HG03139 (cell line): ENCODE results near the gene ACTR6.
"Not testable (repeated sequence)": the region's sequence is repeated elsewhere in the genome, so short reads cannot be mapped to it uniquely, and the experiment has no call there.

ENCODE experiments used
- ATAC-seq: cut with Tn5 transposase; IDR thresholded peaks from one replicate; pipeline ENCODE4 v1.9.1; 2021; ENCODE audit not compliant: unreplicated experiment

ACTR6 gene

GRCh38 chr12:100219328-100220109 is 18.9 kb downstream of the ACTR6 start:
- no peak for ATAC-seq

- ATAC-seq = no peak
These were observed 20.9 kb downstream of the ACTR6 start for GRCh38 chr12:100221523-100221922.

DNA sequence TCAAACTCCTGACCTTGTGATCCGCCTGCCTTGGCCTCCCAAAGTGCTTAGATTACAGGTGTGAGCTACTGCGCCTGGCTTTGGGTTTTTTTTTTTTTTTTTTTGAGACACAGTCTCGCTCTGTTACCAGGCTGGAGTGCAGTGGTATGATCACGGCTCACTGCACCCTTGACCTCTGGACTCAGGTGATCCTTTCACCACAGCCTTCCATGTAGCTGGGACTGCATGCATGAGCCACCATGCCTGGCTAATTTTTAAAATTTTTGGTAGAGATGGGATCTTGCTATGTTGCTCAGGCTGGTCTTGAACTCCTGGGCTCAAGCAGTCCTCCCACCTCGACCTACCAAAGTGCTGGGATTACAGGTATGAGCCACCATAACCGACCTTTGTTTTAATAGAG is 21.6 kb downstream of the ACTR6 start:
- ATAC-seq = not testable (repeated sequence)

GRCh38 chr12:100225491-100225890 is 24.9 kb downstream of the ACTR6 start:
- no peak for ATAC-seq

DNA sequence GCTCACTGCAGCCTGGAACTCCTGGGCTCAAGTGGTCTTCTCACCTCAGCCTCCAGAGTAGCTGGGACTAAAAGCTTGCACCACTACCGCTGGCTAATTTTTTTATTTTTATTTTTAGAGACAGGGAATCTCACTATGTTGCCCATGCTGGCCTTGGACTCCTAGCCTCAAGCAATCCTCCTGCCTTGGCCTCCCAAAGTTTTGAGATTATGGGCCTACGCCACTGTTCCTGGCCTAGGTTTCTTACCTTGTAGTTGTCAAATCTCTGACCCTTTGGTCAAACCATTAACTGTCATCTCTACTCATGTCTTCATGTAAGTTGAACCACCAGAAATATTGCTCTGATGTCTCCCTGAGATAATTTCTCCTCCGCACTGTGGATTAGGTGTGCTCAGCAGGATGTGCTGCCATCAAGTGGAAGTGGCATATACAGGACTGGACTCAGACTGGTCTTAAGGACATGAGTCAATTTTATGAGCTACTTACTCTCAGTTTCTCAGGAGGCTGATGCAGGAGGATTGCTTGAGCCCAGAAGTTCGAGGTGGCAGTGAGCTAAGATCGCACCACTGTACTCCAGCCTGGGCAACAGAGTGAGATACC is 28.5 kb downstream of the ACTR6 start:
- ATAC-seq = no peak

DNA sequence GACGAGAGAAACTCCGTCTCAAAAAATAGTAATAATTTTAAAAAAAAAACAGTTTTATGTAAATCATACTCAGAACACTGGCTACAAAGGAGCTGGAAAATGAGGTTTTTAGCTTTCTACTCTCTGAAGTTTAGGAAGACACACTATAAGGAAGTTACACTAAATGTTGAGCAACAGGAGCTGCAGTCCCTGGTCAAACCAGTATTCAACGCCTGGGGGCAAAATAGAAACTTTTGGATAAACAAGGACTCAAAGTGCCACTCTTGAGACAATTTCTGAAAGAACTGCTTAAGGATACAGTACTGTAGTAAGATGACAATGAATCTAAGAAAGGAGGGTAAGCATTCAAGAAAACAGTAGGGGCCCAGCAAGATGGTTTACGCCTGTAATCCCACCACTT is 29.3 kb downstream of the ACTR6 start:
- no peak for ATAC-seq

GRCh38 chr12:100231873-100232272 is 31.3 kb downstream of the ACTR6 start:
- not testable (repeated sequence) for ATAC-seq

DNA sequence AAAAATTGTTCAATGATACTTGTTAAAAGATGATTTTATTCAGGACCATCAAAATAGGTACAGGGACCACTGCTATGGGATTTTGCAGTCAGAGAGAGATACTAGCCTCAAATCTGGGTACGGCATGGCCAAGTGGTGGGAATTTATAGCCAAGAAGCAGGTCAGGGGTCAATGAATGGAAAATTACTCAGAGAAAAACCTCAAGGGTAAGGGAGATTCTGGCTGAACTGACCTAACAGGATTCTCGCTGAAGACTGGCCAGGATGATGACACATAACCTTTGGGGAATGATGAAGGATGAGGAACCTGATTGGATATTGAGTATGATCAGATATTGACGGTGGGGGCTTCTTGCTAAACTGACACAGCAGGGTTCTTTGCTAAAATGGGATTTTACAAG is 33.6 kb downstream of the ACTR6 start:
- no peak for ATAC-seq

GRCh38 chr12:100234591-100235304 is 34.1 kb downstream of the ACTR6 start:
- ATAC-seq = peak; percentile 58

- ATAC-seq = no peak
These were observed 38.2 kb downstream of the ACTR6 start for GRCh38 chr12:100238801-100239200.

- ATAC-seq = no peak
These were observed 39.0 kb downstream of the ACTR6 start for GRCh38 chr12:100239589-100239988.

- no peak for ATAC-seq
These were observed 42.5 kb downstream of the ACTR6 start for GRCh38 chr12:100243137-100243536.

DNA sequence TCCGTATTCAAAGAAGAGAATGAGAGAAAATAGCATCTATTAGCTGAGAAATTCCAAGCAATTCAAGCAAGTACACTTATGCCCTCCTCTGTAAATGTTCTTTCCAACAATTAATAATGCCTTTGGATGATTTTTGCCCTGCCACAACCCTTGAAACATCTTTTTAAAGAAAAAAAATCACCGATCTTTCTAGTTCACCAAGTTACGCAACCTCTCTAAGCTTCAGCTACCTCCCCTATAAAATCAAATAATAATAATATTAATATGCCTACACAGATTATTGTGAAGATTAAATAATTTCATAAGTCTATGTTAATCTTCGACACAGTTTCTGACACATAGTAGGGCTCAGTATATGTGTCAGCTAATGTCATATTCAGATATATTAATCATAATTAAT is 47.1 kb downstream of the ACTR6 start:
- ATAC-seq = no peak

DNA sequence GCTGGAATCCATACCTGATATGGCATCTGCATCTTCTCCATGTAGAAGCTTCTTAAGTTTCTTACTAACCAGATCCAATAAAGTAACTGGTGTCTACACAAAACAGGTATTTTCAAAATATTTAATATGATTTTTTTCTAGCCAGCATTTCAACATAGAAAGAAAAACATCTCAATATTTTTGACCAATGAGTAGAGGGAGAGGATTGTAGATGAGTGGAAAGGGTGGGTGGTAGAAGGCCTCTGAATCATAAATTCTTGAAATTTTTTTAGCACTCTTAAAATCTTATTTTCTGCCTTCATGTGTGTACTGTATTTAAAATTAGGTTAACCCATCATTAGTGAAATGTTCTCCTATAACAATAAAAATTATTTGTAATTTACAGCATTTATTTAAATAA is 48.3 kb downstream of the ACTR6 start:
- ATAC-seq = no peak

- ATAC-seq = no peak
These were observed 49.3 kb downstream of the ACTR6 start for GRCh38 chr12:100249941-100250340.

DNA sequence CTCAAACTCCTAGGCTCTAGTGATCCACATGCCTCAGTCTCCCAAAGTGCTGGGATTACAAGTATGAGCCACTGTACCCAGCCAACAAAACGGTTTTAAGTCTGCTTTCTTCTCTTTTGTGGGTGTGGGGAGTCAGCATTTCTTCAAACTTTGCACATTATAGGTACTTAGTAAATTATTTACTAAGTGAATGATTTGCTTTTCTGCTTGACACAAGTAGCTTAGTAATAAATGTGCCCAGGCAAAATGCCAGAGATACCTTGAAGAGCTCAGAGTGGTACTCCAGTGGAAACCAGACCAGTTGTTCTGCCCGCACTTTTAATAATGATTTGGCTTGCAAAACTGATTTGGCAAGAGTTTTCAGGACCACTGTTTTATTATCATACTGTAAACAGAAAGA is 51.3 kb downstream of the ACTR6 start:
- no peak for ATAC-seq

DNA sequence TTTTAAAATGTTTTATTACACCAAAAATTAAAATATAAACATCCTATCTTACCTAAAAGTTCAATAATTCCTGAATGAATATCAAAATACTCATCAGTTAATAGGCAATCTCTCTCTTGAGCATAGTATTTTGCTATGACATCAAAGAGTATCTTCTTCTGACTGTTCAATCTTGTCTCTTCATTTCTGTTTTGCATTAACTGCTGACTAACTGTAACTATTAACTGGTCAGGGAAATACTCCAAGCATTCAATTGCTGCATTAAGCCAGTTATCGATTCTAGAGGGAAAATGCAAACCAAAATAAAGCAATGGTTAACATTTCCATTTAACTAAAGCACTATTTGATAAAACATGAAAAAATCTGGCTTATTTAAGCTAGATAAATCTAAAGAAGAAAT is 52.8 kb downstream of the ACTR6 start:
- ATAC-seq = no peak

- ATAC-seq = no peak
These were observed 54.3 kb downstream of the ACTR6 start for GRCh38 chr12:100254876-100255275.

DNA sequence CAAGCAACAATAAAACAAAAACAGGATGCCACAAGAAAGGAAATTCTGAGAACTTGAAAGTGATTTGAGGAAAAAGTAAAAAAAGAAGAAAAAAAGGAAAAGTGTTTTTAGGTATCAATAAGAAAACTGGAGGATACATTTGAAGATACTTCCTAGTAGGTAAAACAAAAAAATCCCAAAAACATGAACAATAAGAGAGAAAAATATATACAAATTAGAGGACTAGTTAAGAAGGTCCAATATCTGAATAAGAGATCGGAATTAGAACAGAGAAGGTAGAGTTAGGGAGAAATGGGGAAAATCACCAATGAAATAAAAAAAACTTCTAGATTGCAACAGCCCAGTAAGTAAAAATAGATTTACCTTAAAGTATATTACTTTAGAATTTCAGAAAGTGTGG is 57.5 kb downstream of the ACTR6 start:
- ATAC-seq = no peak

DNA sequence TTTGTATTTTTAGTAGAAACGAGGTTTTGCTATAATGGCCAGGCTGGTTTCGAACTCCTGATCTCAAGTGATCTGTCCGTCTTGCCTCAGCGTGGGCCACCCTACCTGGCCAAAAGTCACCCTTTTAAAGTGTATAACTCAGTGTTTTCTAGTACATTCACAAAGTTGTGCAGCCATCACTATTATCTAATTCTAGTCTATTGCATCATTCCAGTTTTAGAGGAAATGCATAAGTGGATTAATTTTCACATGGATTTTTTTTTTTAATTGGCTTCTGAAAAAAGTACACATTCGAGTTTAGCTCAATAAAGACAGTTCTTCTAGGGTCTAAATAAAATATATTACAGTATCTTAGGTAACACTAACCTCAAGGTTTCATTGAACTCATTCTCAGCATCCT is 62.5 kb downstream of the ACTR6 start:
- no peak for ATAC-seq

DNA sequence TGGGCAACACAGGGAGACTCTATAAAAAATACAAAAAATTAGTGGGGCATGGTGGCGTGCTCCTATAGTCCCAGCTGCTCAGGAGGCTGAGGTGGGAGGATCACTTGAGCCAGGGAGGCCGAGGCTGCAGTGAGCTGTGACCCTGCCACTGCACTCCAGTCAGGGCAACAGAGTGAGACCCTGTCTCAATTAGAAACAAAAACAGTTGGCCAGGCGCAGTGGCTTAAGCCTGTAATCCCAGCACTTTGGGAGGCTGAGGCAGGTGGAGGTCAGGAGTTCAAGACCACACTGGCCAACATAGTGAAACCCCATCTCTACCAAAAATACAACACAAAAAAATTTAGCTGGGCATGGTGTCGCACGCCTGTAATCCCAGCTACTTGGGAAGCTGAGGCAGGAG is 64.5 kb downstream of the ACTR6 start:
- not testable (repeated sequence) for ATAC-seq
